SK-MEL-5 (cell line): ENCODE results near the gene THRA. TPM values are rescaled to one million over a fixed set of nuclear protein-coding genes. Genes with fewer than 3 reads are reported as not detected.
A peak's percentile ranks its signal among the peaks of the same experiment; 100 is the strongest.

Experiments used
- DNase-seq: peaks from one replicate; pipeline ENCODE4 v3.0.0-alpha.2; 2016; ENCODE audit warnings: low read depth, low spot score
- in situ Hi-C: cut with HindIII; loops from 2 replicates; pipeline ENCODE4 v1.10.0; 2016; ENCODE audit warnings: low sequenced_read_pairs, high pct_unique_total_duplicates, low pct_unique_long_range_greater_than_20kb
- total RNA-seq: library from RNA; depleted of rRNA; stranded (reverse); fragments of >200 nt; shearing (Covaris generic); gene quantifications from 2 replicates; pipeline ENCODE4 v1.2.3, GENCODE V29; 2014

The THRA gene
- total RNA-seq, 1 experiment from 2014 or later, result 14.3 TPM

DNA sequence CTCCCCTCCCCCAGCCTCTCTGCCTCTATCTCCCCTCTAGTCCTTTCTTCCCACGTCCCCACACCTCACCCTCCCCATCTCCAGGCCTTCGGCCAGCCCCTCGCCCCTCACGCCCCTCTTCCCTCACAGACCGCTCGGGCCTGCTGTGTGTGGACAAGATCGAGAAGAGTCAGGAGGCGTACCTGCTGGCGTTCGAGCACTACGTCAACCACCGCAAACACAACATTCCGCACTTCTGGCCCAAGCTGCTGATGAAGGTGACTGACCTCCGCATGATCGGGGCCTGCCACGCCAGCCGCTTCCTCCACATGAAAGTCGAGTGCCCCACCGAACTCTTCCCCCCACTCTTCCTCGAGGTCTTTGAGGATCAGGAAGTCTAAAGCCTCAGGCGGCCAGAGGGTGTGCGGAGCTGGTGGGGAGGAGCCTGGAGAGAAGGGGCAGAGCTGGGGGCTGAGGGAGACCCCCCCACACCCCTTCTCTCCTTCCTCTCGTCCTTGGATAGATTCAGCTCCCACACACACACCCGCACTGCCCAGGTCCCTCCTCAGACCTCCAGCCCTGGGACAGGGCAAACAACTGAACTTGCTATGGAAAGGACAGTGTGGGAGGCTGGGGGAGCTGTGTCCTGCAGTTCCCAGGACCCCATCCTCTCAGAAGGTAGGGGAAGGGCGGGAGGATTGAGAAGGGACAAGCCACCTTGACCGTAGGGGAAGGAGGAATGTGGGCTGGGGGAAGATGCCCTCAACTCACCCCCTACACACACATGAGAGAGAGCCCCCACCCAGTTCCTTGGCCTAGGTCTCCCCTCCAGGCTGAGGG is 26.5 kb downstream of the THRA start:
- in situ Hi-C loops, result loop anchor here (25.0 kb wide), 1 partner anchor 102 kb away; the partner anchor contains the start of gene PSMD3

DNA sequence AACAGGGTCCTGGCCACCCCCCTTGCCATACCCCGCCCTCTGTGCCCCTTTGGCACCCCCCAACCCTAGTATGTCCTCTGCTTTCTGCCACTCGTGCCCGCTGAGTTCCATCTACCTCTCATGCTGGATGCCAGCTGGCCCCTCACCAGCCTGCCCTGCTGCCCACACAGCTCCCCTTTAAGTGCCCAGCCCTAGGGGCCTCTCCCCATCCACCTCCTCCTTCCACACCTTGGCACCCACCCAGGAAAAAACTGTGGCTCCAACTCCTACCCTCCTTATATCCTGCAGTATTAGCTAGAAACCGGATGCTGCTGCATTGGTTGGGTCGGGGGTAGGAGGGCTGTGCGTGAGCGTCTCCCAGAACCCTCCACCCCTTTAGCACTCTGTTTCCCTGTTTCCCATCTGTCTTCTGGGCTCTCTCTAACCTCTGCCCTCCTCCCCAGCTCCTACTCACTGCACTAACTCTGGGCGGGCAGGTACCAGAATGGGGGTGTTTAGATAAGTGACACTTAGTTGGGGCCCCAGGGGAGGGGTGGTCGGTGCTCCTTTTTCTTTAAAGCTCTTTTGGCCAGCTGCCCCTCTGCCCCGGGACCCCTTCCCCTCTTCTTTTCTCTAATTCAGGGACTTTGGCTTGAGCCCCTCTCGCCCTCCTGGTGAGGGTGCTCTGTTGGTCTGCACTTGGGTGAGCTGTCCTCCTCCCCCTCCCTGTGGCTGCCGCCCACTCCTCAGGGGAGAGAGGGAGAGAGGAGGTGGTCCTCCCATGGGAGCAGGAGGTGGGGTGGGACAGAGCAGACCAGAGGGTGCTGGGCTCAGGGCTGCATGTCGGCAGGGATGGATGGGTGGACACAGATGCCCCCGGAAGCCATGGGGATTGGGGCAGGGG is 27.7 kb downstream of the THRA start:
- no peak for DNase-seq
- in situ Hi-C loops, result loop anchor here (25.0 kb wide), 1 partner anchor 103 kb away; the partner anchor contains the start of gene PSMD3

More for the DNA sequence above, 26.5 kb downstream of the THRA start:
- DNase-seq, result no peak

DNA sequence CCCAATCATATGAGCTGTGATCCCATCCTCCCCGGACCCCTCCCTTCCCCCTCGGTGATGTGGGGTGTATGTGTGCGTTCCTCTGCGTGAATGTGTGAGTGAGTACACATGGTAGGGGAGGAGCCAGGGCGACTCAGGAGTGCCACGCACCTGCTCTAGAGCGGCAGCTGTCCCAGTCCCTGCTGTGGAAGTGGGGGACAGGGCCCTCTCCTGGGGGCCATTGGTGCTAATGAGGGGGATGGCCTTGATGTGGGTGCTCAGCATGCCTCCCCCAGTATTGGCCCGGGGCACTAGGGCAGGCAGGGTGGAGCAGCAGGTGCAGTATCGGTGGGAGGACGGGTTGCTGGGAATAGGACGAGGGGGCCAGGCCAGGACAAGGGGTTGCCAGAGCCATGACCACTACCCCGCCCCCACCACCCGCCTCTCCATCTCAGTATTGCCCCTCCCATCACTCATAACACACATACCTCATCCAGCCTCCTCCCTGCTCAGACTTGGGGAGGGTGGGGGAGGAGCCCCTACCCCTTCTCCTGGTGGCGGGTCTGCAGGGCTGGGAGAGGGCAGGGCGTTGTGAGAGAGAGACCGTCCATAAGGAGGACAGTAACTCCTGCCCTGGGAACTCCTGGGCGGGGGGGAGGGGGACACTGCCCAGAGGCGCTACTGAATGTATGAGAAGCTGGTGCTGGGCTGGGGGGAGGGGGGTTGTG is 29.1 kb downstream of the THRA start:
- in situ Hi-C loops, result loop anchor here (25.0 kb wide), 1 partner anchor 105 kb away; the partner anchor contains the start of gene PSMD3
- DNase-seq, result no peak

DNA sequence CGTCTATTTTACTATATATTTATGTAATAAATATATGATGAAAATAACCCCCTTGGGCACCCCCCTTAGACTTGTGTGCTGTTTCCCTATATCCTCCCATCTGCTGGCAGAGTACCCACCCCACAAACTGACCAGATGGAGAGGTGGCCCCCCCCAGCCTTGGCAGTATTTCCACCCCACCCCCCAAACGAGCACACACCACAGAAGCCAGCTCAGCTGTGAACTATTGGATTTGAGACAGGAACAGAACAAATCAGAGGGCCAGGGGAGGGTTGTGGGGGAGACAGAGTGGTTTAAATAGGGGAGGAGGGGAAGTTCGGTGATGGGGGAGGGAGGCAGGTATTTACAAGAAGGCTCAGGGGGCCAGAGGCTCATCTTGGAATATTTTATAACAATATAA is 29.8 kb downstream of the THRA start:
- in situ Hi-C loops, result loop anchor here (25.0 kb wide), 1 partner anchor 105 kb away; the partner anchor contains the start of gene PSMD3
- no peak for DNase-seq

DNA sequence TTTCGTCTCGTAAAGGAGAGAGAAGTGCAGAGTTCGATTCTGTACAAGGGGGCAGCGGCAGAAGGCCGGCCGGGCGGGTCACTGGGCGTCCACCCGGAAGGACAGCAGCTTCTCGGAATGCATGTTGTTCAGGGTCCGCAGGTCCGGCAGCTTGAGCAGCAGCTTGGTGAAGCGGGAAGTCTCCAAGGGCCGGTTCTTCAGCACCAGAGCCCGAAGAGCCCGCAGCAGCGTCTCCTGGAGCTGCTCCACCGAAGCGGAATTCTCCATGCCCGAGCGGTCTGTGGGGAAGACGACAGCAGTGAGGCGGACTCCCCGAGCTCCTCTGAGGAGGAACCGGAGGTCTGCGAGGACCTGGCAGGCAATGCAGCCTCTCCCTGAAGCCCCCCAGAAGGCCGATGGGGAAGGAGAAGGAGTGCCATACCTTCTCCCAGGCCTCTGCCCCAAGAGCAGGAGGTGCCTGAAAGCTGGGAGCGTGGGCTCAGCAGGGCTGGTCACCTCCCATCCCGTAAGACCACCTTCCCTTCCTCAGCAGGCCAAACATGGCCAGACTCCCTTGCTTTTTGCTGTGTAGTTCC is 30.3 kb downstream of the THRA start:
- no peak for DNase-seq
- in situ Hi-C loops, result loop anchor here (25.0 kb wide), 1 partner anchor 106 kb away; the partner anchor contains the start of gene PSMD3

DNA sequence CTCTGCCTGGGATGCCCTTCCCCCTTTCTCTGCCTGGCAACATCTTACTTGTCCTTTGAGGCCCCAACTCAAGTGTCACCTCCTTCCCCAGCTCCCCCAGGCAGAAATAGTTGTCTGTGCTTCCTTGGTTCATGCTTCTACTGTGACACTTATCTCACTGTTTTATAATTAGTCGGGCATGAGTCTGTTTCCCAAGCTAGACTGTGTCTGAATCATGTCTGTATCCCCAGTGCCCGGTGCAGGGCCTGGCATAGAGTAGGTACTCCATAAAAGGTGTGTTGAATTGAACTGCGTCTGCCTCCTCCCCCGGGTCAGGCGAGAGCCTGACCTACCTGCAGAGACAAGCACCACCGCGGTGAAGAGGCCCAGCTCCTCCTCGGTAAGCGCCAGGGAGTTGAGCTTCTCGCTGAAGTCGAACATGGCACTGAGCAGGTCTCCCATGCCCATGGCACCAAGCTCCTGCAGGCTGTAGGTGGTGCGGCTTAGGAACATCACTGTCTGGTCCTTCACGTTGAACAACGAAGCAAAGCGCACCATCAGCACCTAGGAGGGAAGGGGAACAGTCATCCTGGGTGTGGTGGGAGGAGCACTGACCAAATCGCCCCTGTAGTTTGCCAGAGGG is 30.9 kb downstream of the THRA start:
- in situ Hi-C loops, result loop anchor here (25.0 kb wide), 1 partner anchor 106 kb away; the partner anchor contains the start of gene PSMD3
- no peak for DNase-seq

DNA sequence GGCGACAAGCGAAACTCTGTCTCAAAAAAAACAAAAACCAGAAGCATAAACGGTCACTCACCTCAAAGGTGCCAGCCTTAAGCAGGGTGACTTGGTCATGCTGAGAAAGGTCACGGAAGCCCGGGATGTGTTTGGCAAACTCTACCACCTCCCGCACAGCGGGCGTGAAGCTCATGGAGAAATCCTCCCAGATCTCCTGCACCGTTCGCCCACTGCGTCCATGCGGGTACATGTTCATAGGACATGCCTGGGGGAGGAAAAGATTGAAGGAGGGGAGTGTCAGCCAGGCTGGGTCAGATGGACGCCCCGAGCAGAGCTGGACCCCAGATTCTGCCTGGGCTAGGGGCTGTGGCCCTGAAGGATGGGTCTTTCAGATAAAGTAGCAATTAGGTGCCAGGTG is 32.1 kb downstream of the THRA start:
- in situ Hi-C loops, result loop anchor here (25.0 kb wide), 1 partner anchor 108 kb away; the partner anchor contains the start of gene PSMD3
- no peak for DNase-seq

DNA sequence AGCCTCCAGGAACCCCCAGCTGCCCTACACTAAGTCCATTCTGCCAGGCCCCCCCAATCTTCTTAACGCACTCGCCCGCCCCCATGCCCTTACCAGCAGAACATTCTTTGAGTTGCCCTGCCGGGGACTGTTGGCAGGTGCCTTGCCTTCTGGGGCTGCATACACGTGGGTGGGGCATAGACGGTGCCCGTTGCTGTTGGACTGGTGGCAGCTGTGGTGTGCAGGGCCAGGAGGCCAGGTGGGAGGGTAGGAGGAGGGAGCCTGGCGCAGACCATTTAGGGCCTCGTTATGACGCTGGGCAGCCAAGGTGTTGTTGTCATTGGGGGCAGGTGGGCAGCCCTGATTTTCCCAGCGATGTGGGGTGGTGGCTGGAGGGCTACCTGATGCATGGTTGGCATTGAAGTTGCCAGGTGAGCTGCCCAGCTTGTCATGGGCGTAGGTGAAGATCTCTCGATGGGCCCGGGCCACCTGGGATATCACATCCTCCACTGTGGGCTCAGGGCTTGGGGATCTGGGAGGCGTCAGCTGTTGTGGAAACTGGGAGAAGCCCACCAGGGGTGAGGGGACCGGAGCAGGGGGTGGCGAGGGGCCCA is 32.7 kb downstream of the THRA start:
- in situ Hi-C loops, result loop anchor here (25.0 kb wide), 1 partner anchor 108 kb away; the partner anchor contains the start of gene PSMD3

DNA sequence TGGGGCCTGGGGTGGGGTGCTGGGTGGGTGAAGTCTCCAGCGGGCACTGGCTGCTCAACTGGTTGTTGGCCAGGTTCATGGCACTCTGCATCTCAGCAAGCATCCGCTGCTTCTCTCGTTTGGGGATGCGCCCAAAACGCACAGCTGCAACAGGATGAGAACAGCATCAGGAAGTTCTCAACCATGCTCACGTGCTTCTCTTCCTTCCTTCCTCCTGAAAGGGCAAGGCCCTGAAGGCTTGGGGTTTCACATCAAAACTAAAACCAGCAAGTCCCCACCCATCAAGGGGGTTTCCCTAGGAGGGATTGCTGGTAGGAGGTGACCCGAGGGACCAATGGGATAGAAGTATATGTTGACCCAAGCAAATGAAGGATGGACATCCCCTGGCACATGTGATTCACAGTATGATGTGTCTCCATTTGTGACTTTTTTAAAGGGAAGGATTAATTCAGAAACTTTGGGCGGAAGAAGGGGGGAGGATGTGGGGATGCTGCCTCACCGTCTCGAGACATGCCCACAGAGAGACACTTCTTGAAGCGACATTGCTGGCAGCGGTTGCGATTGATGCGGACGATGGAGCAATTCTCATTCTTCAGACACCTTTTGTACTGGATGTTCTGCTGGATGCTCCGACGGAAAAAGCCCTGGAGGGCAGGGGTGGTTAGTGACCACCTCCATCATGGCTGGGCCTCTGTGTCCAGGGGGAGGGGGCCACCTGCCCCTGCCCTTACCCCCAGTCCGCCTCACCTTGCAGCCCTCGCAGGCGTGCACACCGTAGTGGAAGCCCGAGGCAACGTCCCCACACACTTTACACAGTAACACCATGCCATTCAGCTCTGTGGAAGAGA is 33.4 kb downstream of the THRA start:
- DNase-seq, result no peak
- in situ Hi-C loops, result loop anchor here (25.0 kb wide), 1 partner anchor 109 kb away; the partner anchor contains the start of gene PSMD3

More for the DNA sequence above, 32.7 kb downstream of the THRA start:
- no peak for DNase-seq

DNA sequence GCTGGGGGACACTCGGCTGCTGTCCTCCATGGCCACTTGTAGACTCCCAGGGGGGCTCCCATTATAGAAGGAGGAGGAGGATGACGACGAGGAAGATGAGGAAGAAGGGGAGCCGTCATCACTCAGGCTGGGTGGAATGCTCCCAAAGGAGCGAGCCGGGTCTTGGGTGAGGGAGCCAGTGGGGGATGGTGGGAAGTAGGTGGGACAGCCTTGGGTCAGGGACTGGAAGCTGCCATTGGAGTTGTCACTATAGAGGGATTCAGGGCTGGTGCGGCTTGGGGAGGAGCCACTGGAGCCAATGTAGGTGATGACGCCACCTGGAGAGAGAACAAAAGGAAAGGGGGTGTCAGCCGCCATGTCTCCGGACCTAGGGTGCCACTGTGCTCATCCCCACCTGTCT is 34.3 kb downstream of the THRA start:
- in situ Hi-C loops, result loop anchor here (25.0 kb wide), 1 partner anchor 110 kb away; the partner anchor contains the start of gene PSMD3
- DNase-seq, result no peak

DNA sequence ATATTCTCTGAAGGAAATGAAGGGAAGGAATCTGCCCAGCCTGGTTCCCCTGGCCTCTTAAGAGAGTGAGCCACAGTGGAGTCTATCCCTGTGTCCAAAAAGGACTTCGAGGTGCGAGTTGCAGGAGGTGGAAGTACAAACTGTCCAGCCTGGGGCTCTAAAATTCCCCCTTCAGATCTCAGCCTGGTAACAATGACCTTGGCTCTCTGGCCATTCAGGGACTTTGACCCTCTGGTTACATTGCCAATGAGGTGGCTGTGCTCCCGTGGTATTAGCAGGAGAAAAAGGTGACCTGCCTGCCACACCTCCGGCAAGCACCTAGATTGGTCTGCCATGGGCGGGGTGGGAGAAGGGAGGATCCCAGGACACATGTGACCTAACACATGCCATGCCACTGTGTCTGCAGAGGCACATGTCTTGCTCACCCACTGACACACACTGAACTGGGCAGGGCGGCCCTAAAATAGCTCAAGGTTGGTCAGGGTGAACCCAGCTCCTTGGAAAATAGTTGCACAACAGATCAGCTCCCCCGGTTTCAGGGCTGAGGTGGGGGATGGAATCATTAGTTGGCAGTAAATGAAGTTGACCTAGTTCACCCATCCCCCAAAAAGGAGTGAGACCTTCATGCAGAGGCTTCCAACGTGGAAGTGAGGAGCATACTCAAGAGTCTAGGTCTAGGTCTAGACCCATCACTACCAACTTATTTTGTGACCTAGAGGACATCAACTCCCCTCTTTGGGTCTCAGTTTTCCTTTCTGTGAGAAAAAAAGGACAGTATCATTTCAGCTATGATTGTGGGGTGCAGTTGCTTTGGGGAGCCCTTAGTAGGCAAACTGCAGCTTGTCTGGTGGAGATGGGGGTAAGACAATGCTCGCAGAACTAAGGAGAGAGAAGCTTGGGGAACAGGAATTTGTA is 35.4 kb downstream of the THRA start:
- DNase-seq, result no peak
- in situ Hi-C loops, result loop anchor here (25.0 kb wide), 1 partner anchor 111 kb away; the partner anchor contains the start of gene PSMD3

DNA sequence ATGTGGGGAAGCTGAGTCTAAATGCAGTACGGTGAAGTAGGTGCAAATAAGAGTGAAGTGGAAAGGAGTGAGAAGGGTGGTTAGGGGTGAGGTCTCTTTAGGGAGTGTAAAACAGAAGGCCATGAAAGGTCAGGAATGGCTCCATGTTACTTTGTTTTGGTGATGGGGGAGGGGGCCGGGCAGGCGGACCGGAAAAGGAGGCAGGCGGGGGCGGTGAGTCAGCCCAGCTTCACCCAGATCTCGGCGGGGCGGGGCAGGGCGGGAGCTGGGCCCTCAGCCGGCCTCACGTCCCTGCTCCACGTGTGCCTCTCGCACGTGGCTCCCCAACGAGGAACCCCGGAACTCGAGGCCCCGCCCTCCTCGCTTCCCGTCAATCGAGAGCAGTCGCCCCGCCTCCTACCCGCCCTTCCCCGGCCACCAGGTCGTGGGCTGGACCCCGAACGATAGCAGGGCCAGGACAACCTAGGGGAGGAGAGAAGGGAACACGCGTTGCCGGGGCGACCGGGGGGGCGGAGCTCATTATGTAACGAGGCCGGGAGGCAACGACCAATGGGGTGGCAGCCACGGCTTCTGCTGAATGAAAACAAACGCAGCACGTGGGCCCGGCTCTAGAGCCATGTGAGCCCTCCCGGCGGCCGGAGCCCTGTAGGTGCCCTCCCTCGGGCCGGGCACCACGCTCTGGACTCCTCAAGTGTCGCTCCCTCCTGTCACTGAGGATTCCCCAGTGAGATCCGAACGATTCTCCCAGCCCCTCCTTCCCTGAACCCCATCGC is 36.3 kb downstream of the THRA start:
- in situ Hi-C loops, result loop anchor here (25.0 kb wide), 1 partner anchor 112 kb away; the partner anchor contains the start of gene PSMD3
- DNase-seq, result peak; percentile 99

DNA sequence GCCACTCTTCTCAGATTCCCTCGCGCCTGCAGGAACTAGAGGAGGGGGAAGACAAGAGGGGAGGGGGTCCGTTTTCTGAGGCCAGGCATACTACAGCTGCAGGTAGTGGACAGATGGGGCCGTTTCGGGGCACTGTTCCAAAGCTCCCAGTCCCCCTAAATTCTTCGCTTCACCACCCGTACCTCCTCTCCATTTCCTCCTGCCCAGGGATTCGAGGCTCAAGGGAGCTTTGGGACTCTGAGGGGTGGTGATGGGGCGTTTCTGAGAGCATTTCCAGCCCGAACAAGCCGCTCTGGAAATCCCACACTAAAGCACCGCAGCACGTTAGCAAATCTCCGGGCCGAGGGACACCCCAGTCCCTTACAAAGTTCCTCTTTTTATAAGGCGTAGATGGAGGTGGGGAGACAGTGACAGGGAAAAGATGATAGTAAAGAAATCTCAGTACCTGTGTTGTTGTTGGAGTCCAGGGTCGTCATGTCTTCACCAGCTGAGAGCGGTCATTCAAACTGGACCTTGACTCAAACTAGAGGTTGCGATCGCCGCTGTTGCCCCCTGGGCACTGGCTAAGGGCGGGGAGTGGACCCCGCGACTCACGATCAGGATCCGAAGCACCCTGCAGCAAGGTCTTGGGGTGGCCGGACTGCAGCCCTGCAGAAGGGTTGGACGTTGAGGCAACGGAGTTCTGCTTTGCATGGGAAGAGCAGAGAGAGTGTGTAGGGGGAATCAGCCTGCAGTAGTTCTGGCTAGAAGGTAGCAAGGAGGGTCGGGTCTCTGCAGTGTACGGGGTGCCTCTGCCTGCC is 37.1 kb downstream of the THRA start:
- DNase-seq, result no peak
- in situ Hi-C loops, result loop anchor here (25.0 kb wide), 1 partner anchor 113 kb away; the partner anchor contains the start of gene PSMD3
